ENCODE measurements around the gene OR6X1. TPM values are rescaled to one million over a fixed set of nuclear protein-coding genes. Genes with fewer than 3 reads are reported as not detected.

Gene OR6X1
- total and polyA plus RNA-seq, 2 experiments from 2014 or later, result not detected

- H3K27me3 ChIP-seq (ENCODE audit: insufficient read depth), result no peaks in the 10 kb centered on the region
- TF ChIP-seq ZNF114 (CRISPR knock-in tag; IDR thresholded peaks at IDR 0.05) (no peak), CTCF (conservative IDR thresholded peaks at IDR 0.05; ENCODE audit: low read depth in 2 of 2) (peak; percentile 33 to 58), ZNF331 (CRISPR knock-in tag; IDR thresholded peaks at IDR 0.05; ENCODE audit: low read depth) (no peak)
- no peaks in the 10 kb centered on the region for H3K9me3 Mint-ChIP-seq
- no peaks in the 10 kb centered on the region for H3K9me2 ChIP-seq (ENCODE audit: insufficient read depth)
- H3K4me1 Mint-ChIP-seq, result peaks cover 6% of the 10 kb centered on the region; the same call in 2 of the 3 replicates
- H3F3A ChIP-seq (replicated peaks; ENCODE audit: low read depth), result no peaks in the 10 kb centered on the region
- H3K4me3 ChIP-seq, result no peak overlapping the region
- no peaks in the 10 kb centered on the region; the same call in 2 of the 3 replicates for H3K36me3 Mint-ChIP-seq (ENCODE audit: low read depth)
- H3K27ac ChIP-seq (ENCODE audit: low read depth), result no peak overlapping the region
- H3K36me3 ChIP-seq (ENCODE audit: insufficient read depth), result no peaks in the 10 kb centered on the region
- H3K27me3 Mint-ChIP-seq (ENCODE audit: insufficient read depth, low read depth, poor library complexity), result peaks cover 1% of the 10 kb centered on the region
- ATAC-seq, result no peak
- H3K4me2 ChIP-seq, result no peak overlapping the region
- H3K4me3 Mint-ChIP-seq, result no peak overlapping the region
- no peak overlapping the region for H3K27ac Mint-ChIP-seq
- H4K20me1 ChIP-seq (replicated peaks; ENCODE audit: insufficient read depth), result no peaks in the 10 kb centered on the region
- H2AFZ ChIP-seq, result no peak overlapping the region
- H3K4me1 ChIP-seq (ENCODE audit: insufficient read depth), result peaks cover 7% of the 10 kb centered on the region
- peak; percentile 23 for DNase-seq (ENCODE audit: low spot score)
- no peaks in the 10 kb centered on the region for H3K79me2 ChIP-seq (replicated peaks; ENCODE audit: insufficient read depth)
These were observed 47.4 kb upstream of the OR6X1 start for GRCh38 chr11:123801765-123802164.

DNA sequence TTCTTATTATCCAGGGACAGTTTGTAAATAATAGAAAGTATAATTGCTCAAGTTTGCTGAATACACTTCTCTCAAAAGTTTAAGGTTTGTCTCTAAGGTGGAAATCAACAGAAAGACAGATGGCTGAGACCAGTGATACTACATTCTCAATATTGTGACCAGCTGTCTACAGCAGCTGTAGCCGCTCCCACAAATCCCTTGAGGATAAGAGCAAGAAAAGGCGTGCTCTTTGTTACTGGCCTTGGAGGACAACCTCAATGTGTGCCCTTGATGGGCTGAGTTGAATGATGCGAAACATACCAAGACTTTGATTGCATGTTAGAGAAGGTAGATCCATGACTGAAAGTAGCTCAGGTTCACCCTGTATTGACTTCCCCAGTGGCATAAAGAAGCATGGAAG, 45.7 kb upstream of the OR6X1 start:
- TF ChIP-seq STAT1 (IDR thresholded peaks at IDR 0.05; ENCODE audit: unreplicated experiment), result no peak
- no peak for TF ChIP-seq EZH2phosphoT487 (IDR thresholded peaks at IDR 0.05; ENCODE audit: unreplicated experiment)
- no peak for TF ChIP-seq NANOG (IDR thresholded peaks at IDR 0.05; ENCODE audit: borderline replicate concordance)
- TF ChIP-seq ZNF114 (CRISPR knock-in tag; IDR thresholded peaks at IDR 0.05), result no peak
- no peak for TF ChIP-seq ZNF331 (CRISPR knock-in tag; IDR thresholded peaks at IDR 0.05; ENCODE audit: low read depth)
- TF ChIP-seq, protein P1, sequence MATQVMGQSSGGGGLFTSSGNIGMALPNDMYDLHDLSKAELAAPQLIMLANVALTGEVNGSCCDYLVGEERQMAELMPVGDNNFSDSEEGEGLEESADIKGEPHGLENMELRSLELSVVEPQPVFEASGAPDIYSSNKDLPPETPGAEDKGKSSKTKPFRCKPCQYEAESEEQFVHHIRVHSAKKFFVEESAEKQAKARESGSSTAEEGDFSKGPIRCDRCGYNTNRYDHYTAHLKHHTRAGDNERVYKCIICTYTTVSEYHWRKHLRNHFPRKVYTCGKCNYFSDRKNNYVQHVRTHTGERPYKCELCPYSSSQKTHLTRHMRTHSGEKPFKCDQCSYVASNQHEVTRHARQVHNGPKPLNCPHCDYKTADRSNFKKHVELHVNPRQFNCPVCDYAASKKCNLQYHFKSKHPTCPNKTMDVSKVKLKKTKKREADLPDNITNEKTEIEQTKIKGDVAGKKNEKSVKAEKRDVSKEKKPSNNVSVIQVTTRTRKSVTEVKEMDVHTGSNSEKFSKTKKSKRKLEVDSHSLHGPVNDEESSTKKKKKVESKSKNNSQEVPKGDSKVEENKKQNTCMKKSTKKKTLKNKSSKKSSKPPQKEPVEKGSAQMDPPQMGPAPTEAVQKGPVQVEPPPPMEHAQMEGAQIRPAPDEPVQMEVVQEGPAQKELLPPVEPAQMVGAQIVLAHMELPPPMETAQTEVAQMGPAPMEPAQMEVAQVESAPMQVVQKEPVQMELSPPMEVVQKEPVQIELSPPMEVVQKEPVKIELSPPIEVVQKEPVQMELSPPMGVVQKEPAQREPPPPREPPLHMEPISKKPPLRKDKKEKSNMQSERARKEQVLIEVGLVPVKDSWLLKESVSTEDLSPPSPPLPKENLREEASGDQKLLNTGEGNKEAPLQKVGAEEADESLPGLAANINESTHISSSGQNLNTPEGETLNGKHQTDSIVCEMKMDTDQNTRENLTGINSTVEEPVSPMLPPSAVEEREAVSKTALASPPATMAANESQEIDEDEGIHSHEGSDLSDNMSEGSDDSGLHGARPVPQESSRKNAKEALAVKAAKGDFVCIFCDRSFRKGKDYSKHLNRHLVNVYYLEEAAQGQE (IDR thresholded peaks at IDR 0.05; ENCODE audit: unreplicated experiment), result no peak
- no peak for TF ChIP-seq CREB1 (CRISPR knock-in tag; IDR thresholded peaks at IDR 0.05; ENCODE audit: low read depth)
- TF ChIP-seq POLR2AphosphoS5 (IDR thresholded peaks at IDR 0.05; ENCODE audit: low read depth), result no peak
- TF ChIP-seq JUNB (IDR thresholded peaks at IDR 0.05; ENCODE audit: unreplicated experiment), result no peak
- TF ChIP-seq, protein P2, sequence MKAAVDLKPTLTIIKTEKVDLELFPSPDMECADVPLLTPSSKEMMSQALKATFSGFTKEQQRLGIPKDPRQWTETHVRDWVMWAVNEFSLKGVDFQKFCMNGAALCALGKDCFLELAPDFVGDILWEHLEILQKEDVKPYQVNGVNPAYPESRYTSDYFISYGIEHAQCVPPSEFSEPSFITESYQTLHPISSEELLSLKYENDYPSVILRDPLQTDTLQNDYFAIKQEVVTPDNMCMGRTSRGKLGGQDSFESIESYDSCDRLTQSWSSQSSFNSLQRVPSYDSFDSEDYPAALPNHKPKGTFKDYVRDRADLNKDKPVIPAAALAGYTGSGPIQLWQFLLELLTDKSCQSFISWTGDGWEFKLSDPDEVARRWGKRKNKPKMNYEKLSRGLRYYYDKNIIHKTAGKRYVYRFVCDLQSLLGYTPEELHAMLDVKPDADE (IDR thresholded peaks at IDR 0.05), result no peak
- no peaks in the 10 kb centered on the region for H3F3A ChIP-seq (replicated peaks; ENCODE audit: low read depth)
- H4K20me1 ChIP-seq (replicated peaks; ENCODE audit: insufficient read depth), result no peaks in the 10 kb centered on the region
- peak overlapping the region; percentile 80; the same call in 1 of the 2 replicates for H2AFZ ChIP-seq
- no peak overlapping the region for H3K4me3 Mint-ChIP-seq
- ATAC-seq, result no peak
- no peaks in the 10 kb centered on the region for H3K9me2 ChIP-seq (ENCODE audit: insufficient read depth)
- H3K4me1 Mint-ChIP-seq, result peaks cover 6% of the 10 kb centered on the region; the same call in 2 of the 3 replicates
- no peak for DNase-seq (ENCODE audit: low spot score)
- no peak overlapping the region for H3K4me2 ChIP-seq
- H3K27me3 Mint-ChIP-seq (ENCODE audit: insufficient read depth, low read depth, poor library complexity), result no peaks in the 10 kb centered on the region
- peaks cover 9% of the 10 kb centered on the region; the same call in 2 of the 3 replicates for H3K36me3 Mint-ChIP-seq (ENCODE audit: low read depth)
- no peak overlapping the region for H3K27ac Mint-ChIP-seq
- peaks cover 7% of the 10 kb centered on the region for H3K4me1 ChIP-seq (ENCODE audit: insufficient read depth)
- H3K36me3 ChIP-seq (ENCODE audit: insufficient read depth), result no peaks in the 10 kb centered on the region
- no peak overlapping the region for H3K27ac ChIP-seq (ENCODE audit: low read depth)
- no peak overlapping the region for H3K4me3 ChIP-seq
- no peaks in the 10 kb centered on the region for H3K79me2 ChIP-seq (replicated peaks; ENCODE audit: insufficient read depth)
- H3K9me3 Mint-ChIP-seq, result peaks cover 4% of the 10 kb centered on the region
- H3K27me3 ChIP-seq (ENCODE audit: insufficient read depth), result no peaks in the 10 kb centered on the region

All from GM23338 (cell line).